ENCODE measurements around the gene FCAR. TPM values are rescaled to one million over a fixed set of nuclear protein-coding genes. Genes with fewer than 3 reads are reported as not detected.
"Not testable (repeated sequence)": the region's sequence is repeated elsewhere in the genome, so short reads cannot be mapped to it uniquely, and the experiment has no call there.

The FCAR gene
- total RNA-seq, 1 experiment from 2014 or later: not detected

DNA sequence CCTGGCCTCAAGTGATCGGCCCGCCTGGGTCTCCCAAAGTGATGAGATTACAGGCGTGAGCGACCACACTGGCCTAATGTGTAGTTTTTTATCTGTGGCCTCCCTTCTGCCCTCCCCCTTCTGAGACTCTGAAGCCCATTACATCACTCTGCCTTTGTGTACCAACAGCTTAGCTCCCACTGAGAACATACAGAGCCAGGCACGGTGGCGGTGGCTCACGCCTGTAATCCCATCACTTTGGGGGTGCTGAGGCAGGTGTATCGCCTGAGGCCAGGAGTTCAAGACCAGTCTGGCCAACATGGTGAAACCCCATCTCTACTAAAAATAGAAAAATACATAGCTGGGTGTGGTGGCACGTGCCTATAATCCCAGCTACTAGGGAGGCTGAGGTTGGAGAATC, 44.5 kb downstream of the FCAR start:
- intact Hi-C loops (cut with micrococcal nuclease): no loop called here
- Histone ChIP-seq H3K36me3 (ENCODE audit: control insufficient read depth in 1 of 2, insufficient read depth in 2 of 2, low read length in 2 of 2) (no peaks in the 10 kb centered on the region), H3K27me3 (ENCODE audit: insufficient read depth, low read length) (no peaks in the 10 kb centered on the region), H3K4me3 (replicated peaks in 1 of 2; ENCODE audit: low read depth in 1 of 2, low read length in 2 of 2) (no peak overlapping the region), H3K79me2 (ENCODE audit: insufficient read depth, low read length) (no peaks in the 10 kb centered on the region), H3K9me3 (ENCODE audit: control insufficient read depth in 1 of 2, insufficient read depth in 1 of 2, low read depth in 1 of 2, low read length in 2 of 2) (no peaks in the 10 kb centered on the region), H3K4me1 (ENCODE audit: control insufficient read depth in 1 of 2, insufficient read depth in 2 of 2, low read length in 2 of 2) (no peaks in the 10 kb centered on the region), H3K4me2 (ENCODE audit: low read length) (no peak overlapping the region), H3K9ac (ENCODE audit: low read length) (no peak overlapping the region), H4K20me1 (ENCODE audit: insufficient read depth) (no peaks in the 10 kb centered on the region), H3K27ac (ENCODE audit: low read depth, low read length) (no peak overlapping the region), H3K9me2 (ENCODE audit: insufficient read depth) (no peaks in the 10 kb centered on the region), H2AFZ (ENCODE audit: low read depth, low read length, poor library complexity, severe bottlenecking) (no peak overlapping the region)
- POLR2A ChIA-PET: no interaction called here
- ATAC-seq (no peak), DNase-seq (ENCODE audit: low read depth, low spot score) (no peak)
- CTCF ChIA-PET: interaction anchor here (0.7 to 2.2 kb wide), 3 partner anchors 37 to 439 kb away, joined by 3 to 13 read pairs (median 3); no protein-coding TSS in a partner anchor
- BruUV-seq (replicated peaks): no TSS peak
- TF ChIP-seq EGR1 (IDR thresholded peaks at IDR 0.05; ENCODE audit: low read depth) (no peak), TCF7L2 (IDR thresholded peaks at IDR 0.05; ENCODE audit: borderline replicate concordance, extremely low read depth, insufficient read depth, insufficient read length) (no peak), EZH2 (IDR thresholded peaks at IDR 0.05) (no peak)
- TF ChIP-seq, protein P1, sequence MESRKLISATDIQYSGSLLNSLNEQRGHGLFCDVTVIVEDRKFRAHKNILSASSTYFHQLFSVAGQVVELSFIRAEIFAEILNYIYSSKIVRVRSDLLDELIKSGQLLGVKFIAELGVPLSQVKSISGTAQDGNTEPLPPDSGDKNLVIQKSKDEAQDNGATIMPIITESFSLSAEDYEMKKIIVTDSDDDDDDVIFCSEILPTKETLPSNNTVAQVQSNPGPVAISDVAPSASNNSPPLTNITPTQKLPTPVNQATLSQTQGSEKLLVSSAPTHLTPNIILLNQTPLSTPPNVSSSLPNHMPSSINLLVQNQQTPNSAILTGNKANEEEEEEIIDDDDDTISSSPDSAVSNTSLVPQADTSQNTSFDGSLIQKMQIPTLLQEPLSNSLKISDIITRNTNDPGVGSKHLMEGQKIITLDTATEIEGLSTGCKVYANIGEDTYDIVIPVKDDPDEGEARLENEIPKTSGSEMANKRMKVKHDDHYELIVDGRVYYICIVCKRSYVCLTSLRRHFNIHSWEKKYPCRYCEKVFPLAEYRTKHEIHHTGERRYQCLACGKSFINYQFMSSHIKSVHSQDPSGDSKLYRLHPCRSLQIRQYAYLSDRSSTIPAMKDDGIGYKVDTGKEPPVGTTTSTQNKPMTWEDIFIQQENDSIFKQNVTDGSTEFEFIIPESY (IDR thresholded peaks at IDR 0.05; ENCODE audit: extremely low read depth, insufficient replicate concordance, low read length): no peak
- RAD21 ChIA-PET (ENCODE audit: low non-redundant PET in 1 of 2, low total read pairs in 2 of 2, uncharacterized antibody in 2 of 2, unreplicated experiment in 2 of 2): no interaction called here

DNA sequence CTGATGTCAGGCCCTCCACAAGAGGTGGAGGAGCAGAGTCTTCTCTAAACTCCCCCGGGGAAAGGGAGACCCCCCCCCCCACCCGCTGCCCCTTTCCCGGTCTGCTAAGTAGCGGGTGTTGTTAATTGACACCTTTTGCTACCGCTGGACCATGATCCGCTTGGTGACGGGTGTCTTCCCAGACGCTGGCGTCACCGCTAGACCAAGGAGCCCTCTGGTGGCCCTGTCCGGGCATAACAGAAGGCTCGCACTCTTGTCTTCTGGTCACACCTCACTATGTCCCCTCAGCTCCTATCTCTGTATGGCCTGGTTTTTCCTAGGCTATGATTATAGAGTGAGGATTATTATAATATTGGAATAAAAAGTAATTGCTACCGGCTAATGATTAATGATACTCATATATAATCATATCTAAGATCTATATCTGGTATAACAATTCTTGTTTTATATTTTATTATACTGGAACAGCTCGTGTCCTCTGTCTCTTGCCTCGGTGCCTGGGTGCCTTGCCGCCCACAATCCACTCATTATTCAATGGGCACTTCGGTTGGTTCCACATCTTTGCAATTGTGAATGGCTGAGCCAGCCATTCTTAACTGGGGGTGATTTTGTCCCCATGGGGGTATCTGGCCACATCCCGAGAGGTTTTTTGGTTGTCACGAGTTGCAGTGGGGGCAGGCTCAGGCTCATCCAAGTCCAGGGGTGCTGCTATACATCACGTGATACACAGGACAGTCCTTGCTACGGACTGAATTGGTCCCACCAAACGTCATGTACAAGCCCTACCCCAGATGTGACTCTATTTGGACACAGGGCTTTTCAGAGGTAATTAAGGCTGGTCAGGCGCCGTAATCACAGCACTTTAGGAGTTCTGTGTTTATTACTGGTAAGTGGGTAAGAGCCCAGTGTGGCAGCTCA, 45.9 kb downstream of the FCAR start:
- peak; percentile 21 for DNase-seq (ENCODE audit: low read depth, low spot score)
- H3K9me3 ChIP-seq (ENCODE audit: control insufficient read depth in 1 of 2, insufficient read depth in 1 of 2, low read depth in 1 of 2, low read length in 2 of 2); H3K79me2 ChIP-seq (ENCODE audit: insufficient read depth, low read length); H3K27ac ChIP-seq (ENCODE audit: low read depth, low read length); H3K4me1 ChIP-seq (ENCODE audit: control insufficient read depth in 1 of 2, insufficient read depth in 2 of 2, low read length in 2 of 2); POLR2A ChIA-PET; H3K9ac ChIP-seq (ENCODE audit: low read length); H3K4me2 ChIP-seq (ENCODE audit: low read length); H3K9me2 ChIP-seq (ENCODE audit: insufficient read depth); H2AFZ ChIP-seq (ENCODE audit: low read depth, low read length, poor library complexity, severe bottlenecking); H3K27me3 ChIP-seq (ENCODE audit: insufficient read depth, low read length); H4K20me1 ChIP-seq (ENCODE audit: insufficient read depth); H3K4me3 ChIP-seq (replicated peaks in 1 of 2; ENCODE audit: low read depth in 1 of 2, low read length in 2 of 2); ATAC-seq; BruUV-seq (replicated peaks); H3K36me3 ChIP-seq (ENCODE audit: control insufficient read depth in 1 of 2, insufficient read depth in 2 of 2, low read length in 2 of 2): not testable (repeated sequence)
- CTCF ChIA-PET: interaction anchor here (2.2 kb wide), 1 partner anchor 39 kb away, joined by 13 read pairs; no protein-coding TSS in a partner anchor
- RAD21 ChIA-PET (ENCODE audit: low non-redundant PET in 1 of 2, low total read pairs in 2 of 2, uncharacterized antibody in 2 of 2, unreplicated experiment in 2 of 2): interaction anchor here in 1 of 2 experiments (1.2 kb wide), 1 partner anchor 39 kb away, joined by 4 read pairs; no protein-coding TSS in a partner anchor
- intact Hi-C loops (cut with micrococcal nuclease): loop anchor here (1.0 kb wide), 3 partner anchors 39 to 267 kb away; no protein-coding TSS in a partner anchor
- 0 out of 2 replicates have a peak, but pooled peaks have one; percentile 24 for TF ChIP-seq RAD21 (IDR thresholded peaks at IDR 0.05; ENCODE audit: low read depth)
- TF ChIP-seq, protein P2, sequence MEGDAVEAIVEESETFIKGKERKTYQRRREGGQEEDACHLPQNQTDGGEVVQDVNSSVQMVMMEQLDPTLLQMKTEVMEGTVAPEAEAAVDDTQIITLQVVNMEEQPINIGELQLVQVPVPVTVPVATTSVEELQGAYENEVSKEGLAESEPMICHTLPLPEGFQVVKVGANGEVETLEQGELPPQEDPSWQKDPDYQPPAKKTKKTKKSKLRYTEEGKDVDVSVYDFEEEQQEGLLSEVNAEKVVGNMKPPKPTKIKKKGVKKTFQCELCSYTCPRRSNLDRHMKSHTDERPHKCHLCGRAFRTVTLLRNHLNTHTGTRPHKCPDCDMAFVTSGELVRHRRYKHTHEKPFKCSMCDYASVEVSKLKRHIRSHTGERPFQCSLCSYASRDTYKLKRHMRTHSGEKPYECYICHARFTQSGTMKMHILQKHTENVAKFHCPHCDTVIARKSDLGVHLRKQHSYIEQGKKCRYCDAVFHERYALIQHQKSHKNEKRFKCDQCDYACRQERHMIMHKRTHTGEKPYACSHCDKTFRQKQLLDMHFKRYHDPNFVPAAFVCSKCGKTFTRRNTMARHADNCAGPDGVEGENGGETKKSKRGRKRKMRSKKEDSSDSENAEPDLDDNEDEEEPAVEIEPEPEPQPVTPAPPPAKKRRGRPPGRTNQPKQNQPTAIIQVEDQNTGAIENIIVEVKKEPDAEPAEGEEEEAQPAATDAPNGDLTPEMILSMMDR (IDR thresholded peaks at IDR 0.05 in 2 of 3, conservative IDR thresholded peaks at IDR 0.05 in 1 of 3; ENCODE audit: borderline replicate concordance in 1 of 3, insufficient read depth in 1 of 3, low read depth in 2 of 3, low read length in 2 of 3): peak; percentile 6 to 33 (median 14); a peak in 3 of 6 replicates
